Mammary epithelial cell (primary cell): Measurements from ENCODE around the gene NCF2.

Experiments
- CTCF ChIP-seq, 2 donors: IDR thresholded peaks in 1 of 2; conservative IDR thresholded peaks in 1 of 2; 2 replicates each; pipeline ENCODE4 v1.5.1; 2011 to 2012; ENCODE audit warnings: inconsistent platforms in 2 of 2, low read length in 2 of 2, mild to moderate bottlenecking in 2 of 2, control low read depth in 1 of 2, low read depth in 1 of 2; ENCODE audit not compliant: insufficient read depth in 1 of 2; ENCODE audit errors: extremely low read depth in 1 of 2
- EZH2 ChIP-seq: IDR thresholded peaks from 2 replicates; pipeline ENCODE4 v1.6.1; 2012; ENCODE audit warnings: low read length, inconsistent platforms, borderline replicate concordance

GRCh38 chr1:183634429-183635065 is 44.3 kb upstream of the NCF2 start:
- TF ChIP-seq CTCF (conservative IDR thresholded peaks at IDR 0.05 in 1 of 2, IDR thresholded peaks at IDR 0.05 in 1 of 2; ENCODE audit: extremely low read depth in 1 of 2, insufficient read depth in 1 of 2, low read depth in 1 of 2, low read length in 2 of 2): no peak
- no peak for TF ChIP-seq EZH2
